Vagina (tissue), 2 donors: Measurements from ENCODE around the gene TSTD1. TPM values are rescaled to one million over a fixed set of nuclear protein-coding genes. Genes with fewer than 3 reads are reported as not detected.

Experiments
- DNase-seq, 2 donors: peaks; one replicate each; pipeline ENCODE4 v3.0.0-alpha.2; 2017; ENCODE audit errors: extremely low spot score in 2 of 2
- H3K27ac ChIP-seq: fragments of 200-600 bp; sonication (generic); one replicate; pipeline ENCODE4 v1.5.1; 2019
- H3K27me3 ChIP-seq: fragments of 200-600 bp; sonication (generic); one replicate; pipeline ENCODE4 v1.5.1; 2019
- H3K36me3 ChIP-seq, 2 donors: fragments of 200-600 bp; sonication (generic); one replicate each; pipeline ENCODE4 v1.5.1; 2017 to 2019
- H3K4me1 ChIP-seq: fragments of 200-600 bp; sonication (generic); one replicate; pipeline ENCODE4 v1.5.1; 2019
- H3K4me3 ChIP-seq, 2 donors: fragments of 200-600 bp; sonication (generic); 1 replicate in 1 of 2; 2 replicates in 1 of 2; pipeline ENCODE4 v1.5.1; 2016 to 2019
- H3K9me3 ChIP-seq: fragments of 200-600 bp; sonication (generic); one replicate; pipeline ENCODE4 v1.5.1; 2019
- POLR2A ChIP-seq, 2 donors: fragments of 450-650 bp; IDR thresholded peaks; one replicate each; pipeline ENCODE4 v1.6.1; 2017; ENCODE audit warnings: antibody characterized with exemption in 2 of 2, mild to moderate bottlenecking in 2 of 2, moderate library complexity in 2 of 2
- POLR2AphosphoS5 ChIP-seq, 2 donors: sonication (generic); formaldehyde crosslinking; IDR thresholded peaks; one replicate each; pipeline ENCODE4 v1.9.0; 2017; ENCODE audit warnings: antibody characterized with exemption in 2 of 2, mild to moderate bottlenecking in 2 of 2, low read depth in 1 of 2; ENCODE audit not compliant: insufficient read depth in 1 of 2
- intact Hi-C: fragments of 100-400 bp; cut with DNase I; formaldehyde crosslinking; loops from one replicate; pipeline ENCODE4 v1.15.1; 2023
- total RNA-seq: library from RNA; depleted of rRNA; stranded (reverse); fragments of >200 nt; gene quantifications from one replicate; pipeline ENCODE4 v1.2.3, GENCODE V29; 2016
- TF ChIP-seq, protein P1 (sequence below), 3 experiments: fragments of 450-650 bp in 2 of 3; fragments of 200-600 bp in 1 of 3; sonication (generic) in 1 of 3; IDR thresholded peaks; one replicate each; pipeline ENCODE4 v1.5.1; 2017 to 2019; ENCODE audit warnings: antibody characterized with exemption in 3 of 3, mild to moderate bottlenecking in 2 of 3, moderate library complexity in 2 of 3

TSTD1 gene
- total RNA-seq, 1 donor from 2014 or later, result 44.7 TPM

DNA sequence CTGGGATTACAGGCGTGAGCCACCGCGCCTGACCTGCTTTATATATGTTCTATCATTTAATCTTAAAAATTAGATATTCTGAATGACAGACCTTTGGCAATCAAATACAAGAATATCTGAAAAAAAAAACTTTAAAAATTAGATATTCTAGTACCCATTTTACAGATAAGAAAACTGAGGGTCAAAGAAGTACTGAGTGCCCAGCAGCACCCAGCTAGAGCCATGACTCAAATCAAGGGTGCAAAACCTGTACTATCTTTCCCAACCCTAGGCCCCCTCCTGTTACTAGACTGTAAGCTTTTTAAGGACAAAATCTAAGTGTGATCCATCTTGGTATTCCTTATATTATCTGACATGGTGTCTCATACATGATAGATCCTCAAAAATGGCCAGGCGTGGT lies 22.7 kb upstream of the TSTD1 start:
- H3K27ac ChIP-seq, result no peak overlapping the region
- TF ChIP-seq POLR2A (IDR thresholded peaks at IDR 0.05), result no peak
- TF ChIP-seq, protein P1, sequence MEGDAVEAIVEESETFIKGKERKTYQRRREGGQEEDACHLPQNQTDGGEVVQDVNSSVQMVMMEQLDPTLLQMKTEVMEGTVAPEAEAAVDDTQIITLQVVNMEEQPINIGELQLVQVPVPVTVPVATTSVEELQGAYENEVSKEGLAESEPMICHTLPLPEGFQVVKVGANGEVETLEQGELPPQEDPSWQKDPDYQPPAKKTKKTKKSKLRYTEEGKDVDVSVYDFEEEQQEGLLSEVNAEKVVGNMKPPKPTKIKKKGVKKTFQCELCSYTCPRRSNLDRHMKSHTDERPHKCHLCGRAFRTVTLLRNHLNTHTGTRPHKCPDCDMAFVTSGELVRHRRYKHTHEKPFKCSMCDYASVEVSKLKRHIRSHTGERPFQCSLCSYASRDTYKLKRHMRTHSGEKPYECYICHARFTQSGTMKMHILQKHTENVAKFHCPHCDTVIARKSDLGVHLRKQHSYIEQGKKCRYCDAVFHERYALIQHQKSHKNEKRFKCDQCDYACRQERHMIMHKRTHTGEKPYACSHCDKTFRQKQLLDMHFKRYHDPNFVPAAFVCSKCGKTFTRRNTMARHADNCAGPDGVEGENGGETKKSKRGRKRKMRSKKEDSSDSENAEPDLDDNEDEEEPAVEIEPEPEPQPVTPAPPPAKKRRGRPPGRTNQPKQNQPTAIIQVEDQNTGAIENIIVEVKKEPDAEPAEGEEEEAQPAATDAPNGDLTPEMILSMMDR (IDR thresholded peaks at IDR 0.05), result no peak
- TF ChIP-seq POLR2AphosphoS5 (IDR thresholded peaks at IDR 0.05; ENCODE audit: insufficient read depth in 1 of 2, low read depth in 1 of 2), result no peak
- DNase-seq, result no peak
- H3K27me3 ChIP-seq, result no peaks in the 10 kb centered on the region
- no peaks in the 10 kb centered on the region for H3K4me1 ChIP-seq
- no peaks in the 10 kb centered on the region for H3K36me3 ChIP-seq
- intact Hi-C loops, result no loop called here
- no peak overlapping the region for H3K4me3 ChIP-seq
- H3K9me3 ChIP-seq, result no peaks in the 10 kb centered on the region

DNA sequence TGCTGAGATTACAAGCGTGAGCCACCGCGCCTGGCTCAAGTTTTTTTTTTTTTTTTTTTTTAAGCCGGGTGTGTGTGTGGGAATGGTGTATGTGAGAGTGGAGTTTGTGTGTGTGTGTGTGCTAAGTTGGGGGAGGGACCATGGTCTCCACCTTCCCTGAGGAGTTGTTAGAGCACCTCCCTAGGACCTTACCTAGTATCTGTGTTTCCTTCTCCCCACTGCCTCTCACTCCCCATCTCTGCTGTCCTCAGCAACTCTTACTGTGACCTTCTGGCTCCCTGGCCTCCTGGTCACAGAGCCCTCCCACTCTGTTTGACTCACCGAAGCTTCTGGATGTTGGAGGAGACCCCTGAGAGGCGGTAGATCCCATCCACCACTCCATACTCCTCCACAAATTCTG lies 20.5 kb upstream of the TSTD1 start:
- Histone ChIP-seq H3K27me3 (no peaks in the 10 kb centered on the region), H3K9me3 (no peaks in the 10 kb centered on the region), H3K36me3 (no peaks in the 10 kb centered on the region), H3K27ac (no peak overlapping the region), H3K4me1 (no peaks in the 10 kb centered on the region), H3K4me3 (no peak overlapping the region)
- TF ChIP-seq POLR2A (IDR thresholded peaks at IDR 0.05) (no peak), POLR2AphosphoS5 (IDR thresholded peaks at IDR 0.05; ENCODE audit: insufficient read depth in 1 of 2, low read depth in 1 of 2) (no peak)
- TF ChIP-seq, protein P1 (IDR thresholded peaks at IDR 0.05), result no peak
- DNase-seq, result no peak
- intact Hi-C loops, result no loop called here

DNA sequence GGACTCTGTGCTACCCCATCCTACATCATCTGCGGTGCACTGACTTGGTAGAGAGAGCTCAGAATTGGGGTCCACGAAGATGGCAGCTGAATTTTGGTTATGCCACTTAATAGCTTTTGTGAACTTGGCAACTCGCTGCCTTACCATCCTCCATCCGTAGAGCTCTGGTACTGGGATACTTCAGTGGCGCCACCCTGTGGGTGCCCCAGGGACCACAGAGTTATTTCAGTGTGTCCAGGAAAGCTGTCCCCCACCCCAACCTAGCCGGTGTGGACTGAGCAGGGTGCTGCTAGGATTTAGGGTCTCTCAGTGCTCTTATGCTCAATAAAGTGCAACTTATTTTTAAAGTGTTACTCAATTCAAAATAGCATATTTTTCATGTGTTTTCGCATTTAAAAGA lies 16.0 kb upstream of the TSTD1 start:
- no peak overlapping the region for H3K27ac ChIP-seq
- H3K27me3 ChIP-seq, result no peaks in the 10 kb centered on the region
- H3K36me3 ChIP-seq, result no peaks in the 10 kb centered on the region
- no peak overlapping the region for H3K4me3 ChIP-seq
- intact Hi-C loops, result no loop called here
- no peaks in the 10 kb centered on the region for H3K4me1 ChIP-seq
- TF ChIP-seq POLR2AphosphoS5 (IDR thresholded peaks at IDR 0.05; ENCODE audit: insufficient read depth in 1 of 2, low read depth in 1 of 2) (no peak), POLR2A (IDR thresholded peaks at IDR 0.05) (no peak)
- TF ChIP-seq, protein P1 (IDR thresholded peaks at IDR 0.05), result no peak
- no peaks in the 10 kb centered on the region for H3K9me3 ChIP-seq
- DNase-seq, result no peak

DNA sequence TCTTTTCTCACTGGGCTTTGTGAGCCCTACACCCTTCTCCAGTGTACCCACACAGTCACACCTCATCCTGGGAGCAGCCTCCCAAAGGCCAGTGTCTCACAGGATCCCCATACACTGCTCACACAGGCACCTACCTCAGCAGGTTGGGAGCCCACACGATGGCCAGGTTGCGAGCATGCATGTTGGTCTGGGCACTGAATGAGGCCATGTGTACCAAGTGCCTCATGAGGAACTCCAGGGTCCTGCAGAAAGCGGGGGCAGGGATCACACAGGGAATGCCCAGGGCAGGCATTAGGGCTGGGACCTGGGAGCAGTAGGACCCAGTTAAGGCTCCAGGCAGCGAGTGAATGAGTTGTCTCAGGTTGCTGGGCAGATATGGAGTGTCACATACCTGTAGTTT lies 15.5 kb upstream of the TSTD1 start:
- no peak for DNase-seq
- Histone ChIP-seq H3K9me3 (no peaks in the 10 kb centered on the region), H3K4me1 (no peaks in the 10 kb centered on the region), H3K36me3 (no peaks in the 10 kb centered on the region), H3K27me3 (no peaks in the 10 kb centered on the region), H3K27ac (no peak overlapping the region), H3K4me3 (no peak overlapping the region)
- intact Hi-C loops, result no loop called here
- no peak for TF ChIP-seq POLR2AphosphoS5 (IDR thresholded peaks at IDR 0.05; ENCODE audit: insufficient read depth in 1 of 2, low read depth in 1 of 2)
- TF ChIP-seq POLR2A (IDR thresholded peaks at IDR 0.05), result no peak
- TF ChIP-seq, protein P1 (IDR thresholded peaks at IDR 0.05), result no peak

DNA sequence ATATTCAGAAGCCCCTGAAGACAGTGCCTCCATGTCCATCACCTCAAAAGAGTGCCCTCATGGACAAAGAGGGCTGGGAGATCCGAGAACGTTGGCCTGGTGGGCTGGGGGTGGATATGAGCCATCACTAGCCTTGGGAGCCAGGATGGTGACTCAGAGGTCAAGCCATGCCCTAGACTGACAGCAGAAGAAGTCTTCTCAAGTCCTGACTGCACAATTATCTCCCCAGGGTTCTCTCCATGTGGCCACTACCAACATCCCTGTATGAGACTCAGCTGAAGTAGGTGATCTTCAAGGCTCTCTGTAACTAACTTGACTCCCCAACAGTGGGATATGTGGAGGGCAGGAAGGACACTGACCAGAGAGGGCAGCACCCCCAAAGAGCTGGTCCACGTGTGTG lies 14.1 kb upstream of the TSTD1 start:
- intact Hi-C loops, result no loop called here
- DNase-seq, result no peak
- H3K4me3 ChIP-seq, result no peak overlapping the region
- no peak overlapping the region for H3K27ac ChIP-seq
- no peaks in the 10 kb centered on the region for H3K27me3 ChIP-seq
- H3K4me1 ChIP-seq, result no peaks in the 10 kb centered on the region
- no peaks in the 10 kb centered on the region for H3K9me3 ChIP-seq
- TF ChIP-seq POLR2A (IDR thresholded peaks at IDR 0.05) (no peak), POLR2AphosphoS5 (IDR thresholded peaks at IDR 0.05; ENCODE audit: insufficient read depth in 1 of 2, low read depth in 1 of 2) (no peak)
- TF ChIP-seq, protein P1 (IDR thresholded peaks at IDR 0.05), result no peak
- no peaks in the 10 kb centered on the region for H3K36me3 ChIP-seq
